GM19025 (cell line): ENCODE measurements around the gene HECTD2.
"Not testable (repeated sequence)": the region's sequence is repeated elsewhere in the genome, so short reads cannot be mapped to it uniquely, and the experiment has no call there.

Source experiments
- ATAC-seq: cut with Tn5 transposase; IDR thresholded peaks from one replicate; pipeline ENCODE4 v1.9.1; 2021; ENCODE audit warnings: mild to moderate bottlenecking, low read depth, moderate library complexity; ENCODE audit not compliant: unreplicated experiment

The HECTD2 gene

GRCh38 chr10:91528080-91528479 lies 117.9 kb downstream of the HECTD2 start:
- no peak for ATAC-seq

DNA sequence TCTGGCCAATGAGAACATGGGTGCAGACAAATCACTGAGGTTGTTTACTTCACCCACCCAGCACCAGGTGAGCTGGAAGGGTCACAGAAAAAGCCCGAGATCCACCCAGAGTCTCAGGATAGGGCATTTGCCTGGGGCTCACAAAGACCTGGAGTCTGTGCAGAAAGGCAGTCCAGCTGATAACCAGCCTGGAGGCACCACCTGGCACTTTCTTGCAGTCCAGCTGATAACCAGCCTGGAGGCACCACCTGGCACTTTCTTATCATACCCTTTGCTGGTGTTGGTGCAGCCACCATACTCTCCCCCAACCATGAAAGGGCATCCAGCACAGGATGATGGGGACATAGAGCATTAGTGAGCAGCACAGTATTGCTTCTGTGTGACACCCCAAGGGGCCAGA lies 118.6 kb downstream of the HECTD2 start:
- no peak for ATAC-seq

- ATAC-seq, result not testable (repeated sequence)
Measured at GRCh38 chr10:91534789-91535188, 124.6 kb downstream of the HECTD2 start.

DNA sequence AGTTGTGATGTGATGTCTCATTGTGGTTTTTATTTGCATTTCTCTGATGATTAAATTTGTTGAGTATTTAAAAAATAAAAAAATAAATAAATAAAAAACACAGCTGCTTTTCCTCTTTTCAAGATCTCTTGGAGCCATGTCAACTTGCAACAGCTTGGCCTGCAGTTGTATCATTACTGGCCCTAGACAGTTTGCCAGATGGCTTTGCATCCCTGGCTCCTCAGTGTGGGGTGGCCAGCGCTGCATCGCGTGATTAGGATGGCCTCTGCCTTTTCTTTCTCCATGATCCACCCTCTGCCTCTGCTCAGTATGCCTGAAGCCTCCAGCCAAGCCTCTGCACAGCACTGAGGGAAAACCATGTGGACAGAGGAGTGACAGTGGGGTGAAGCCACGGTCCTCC lies 126.0 kb downstream of the HECTD2 start:
- no peak for ATAC-seq

DNA sequence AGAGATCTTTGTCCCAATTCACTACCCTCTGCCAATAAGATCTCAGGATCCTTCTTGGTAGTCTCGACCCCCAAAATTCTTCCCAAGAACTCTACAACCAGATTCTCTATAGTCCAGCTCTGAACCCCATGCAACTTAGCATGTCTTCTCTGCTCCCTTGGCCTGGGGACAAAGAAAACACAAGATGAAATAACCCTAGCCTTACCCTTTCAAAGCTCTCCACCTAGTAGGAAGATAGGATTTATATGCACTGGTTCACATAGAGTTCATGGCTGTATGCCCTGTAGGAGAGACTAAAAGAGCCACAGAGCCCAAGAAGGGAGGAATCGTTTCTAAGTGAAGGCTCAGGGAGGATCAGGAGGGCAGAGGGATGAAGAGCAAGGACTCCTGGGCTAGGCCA lies 126.6 kb downstream of the HECTD2 start:
- ATAC-seq, result no peak

GRCh38 chr10:91537614-91538383 lies 127.7 kb downstream of the HECTD2 start:
- no peak for ATAC-seq

DNA sequence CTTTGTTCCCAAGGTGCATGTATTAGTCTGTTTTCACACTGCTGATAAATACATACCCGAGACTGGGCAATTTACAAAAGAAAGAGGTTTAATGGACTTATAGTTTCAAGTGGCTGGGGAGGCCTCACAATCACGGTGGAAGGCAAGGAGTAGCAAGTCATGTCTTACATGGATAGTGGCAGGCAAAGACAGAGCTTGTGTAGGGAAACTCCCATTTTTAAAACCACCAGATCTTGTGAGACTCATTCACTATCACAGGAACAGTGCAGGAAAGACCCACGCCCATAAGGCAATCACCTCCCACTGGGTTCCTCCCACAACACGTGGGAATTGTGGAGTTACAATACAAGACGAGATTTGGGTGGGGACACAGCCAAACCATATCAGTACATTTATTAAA lies 129.8 kb downstream of the HECTD2 start:
- ATAC-seq, result no peak

DNA sequence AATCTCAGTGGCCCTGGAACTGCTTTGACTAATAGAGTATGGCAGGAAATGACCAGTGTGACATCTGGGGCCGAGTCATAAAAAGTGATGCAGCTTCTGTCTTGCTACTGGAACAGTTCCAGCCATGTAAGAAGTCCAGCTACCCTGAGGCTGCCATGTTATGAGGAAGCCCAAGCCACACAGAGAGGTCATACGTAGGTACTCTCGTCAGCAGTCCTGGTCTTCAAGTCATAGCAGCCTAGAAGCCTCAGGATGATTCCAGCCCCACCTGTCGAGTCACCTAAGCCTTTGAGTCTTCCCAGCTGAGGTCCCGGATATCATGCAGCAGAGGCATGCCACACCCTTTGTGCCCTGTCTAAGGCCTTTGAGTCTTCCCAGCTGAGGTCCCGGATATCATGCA lies 130.6 kb downstream of the HECTD2 start:
- no peak for ATAC-seq

GRCh38 chr10:91541481-91541880 lies 131.3 kb downstream of the HECTD2 start:
- no peak for ATAC-seq

DNA sequence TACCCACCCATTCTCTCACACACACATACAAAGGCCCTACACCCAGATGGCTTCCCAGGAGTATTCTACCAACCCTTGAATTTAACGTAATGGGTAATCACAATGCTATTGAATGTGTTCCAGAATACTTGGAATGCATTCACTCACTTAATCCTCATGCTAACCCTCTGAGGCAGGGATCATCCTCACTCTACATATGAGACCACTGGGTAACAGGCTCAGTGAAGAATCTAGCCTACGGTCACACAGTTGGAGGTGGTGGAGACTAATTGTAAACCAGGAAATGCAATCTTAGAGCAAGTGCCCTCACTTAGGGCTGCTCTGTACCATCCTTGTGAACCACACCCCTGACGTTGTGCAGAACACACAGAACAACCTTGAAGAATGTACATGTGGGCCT lies 135.2 kb downstream of the HECTD2 start:
- no peak for ATAC-seq

DNA sequence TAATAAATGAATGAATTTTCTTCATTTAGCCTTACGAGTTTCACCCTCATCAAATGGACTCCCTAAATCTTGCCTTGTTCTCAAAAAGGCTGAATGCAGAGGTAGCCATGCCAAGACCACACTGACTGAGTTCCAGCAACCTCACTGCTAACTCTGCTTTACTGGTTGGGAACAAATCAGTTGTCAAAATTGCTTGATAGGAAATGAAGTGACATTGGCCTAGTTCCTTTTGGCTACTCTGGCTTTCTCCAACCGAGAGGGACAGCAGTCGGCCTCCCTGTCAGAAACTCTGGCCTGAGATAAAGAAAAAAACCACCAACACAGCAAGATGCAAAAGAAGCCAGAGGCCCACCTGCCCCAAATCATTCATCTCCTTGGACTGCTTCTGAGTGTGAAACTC lies 135.7 kb downstream of the HECTD2 start:
- ATAC-seq, result no peak

- ATAC-seq, result no peak
Measured at GRCh38 chr10:91549262-91549661, 139.1 kb downstream of the HECTD2 start.

DNA sequence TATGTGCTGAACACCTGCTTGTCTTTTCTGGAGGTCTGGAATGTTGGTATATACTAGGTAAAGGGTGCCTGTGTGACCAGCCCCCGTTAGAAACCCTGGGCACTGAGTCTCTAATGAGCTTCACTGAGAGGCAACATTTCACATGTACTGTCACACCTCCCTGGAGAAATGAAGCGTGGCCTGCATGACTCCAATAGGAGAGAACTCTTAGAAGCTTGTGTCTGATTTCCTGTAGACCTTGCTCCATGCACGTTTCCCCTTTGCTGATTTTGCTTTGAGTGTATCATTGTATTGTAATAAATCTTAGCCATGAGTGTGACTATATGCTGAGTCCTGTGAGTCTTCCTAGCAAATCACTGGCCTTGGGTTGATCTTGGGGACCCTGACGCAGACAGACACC lies 139.9 kb downstream of the HECTD2 start:
- no peak for ATAC-seq

DNA sequence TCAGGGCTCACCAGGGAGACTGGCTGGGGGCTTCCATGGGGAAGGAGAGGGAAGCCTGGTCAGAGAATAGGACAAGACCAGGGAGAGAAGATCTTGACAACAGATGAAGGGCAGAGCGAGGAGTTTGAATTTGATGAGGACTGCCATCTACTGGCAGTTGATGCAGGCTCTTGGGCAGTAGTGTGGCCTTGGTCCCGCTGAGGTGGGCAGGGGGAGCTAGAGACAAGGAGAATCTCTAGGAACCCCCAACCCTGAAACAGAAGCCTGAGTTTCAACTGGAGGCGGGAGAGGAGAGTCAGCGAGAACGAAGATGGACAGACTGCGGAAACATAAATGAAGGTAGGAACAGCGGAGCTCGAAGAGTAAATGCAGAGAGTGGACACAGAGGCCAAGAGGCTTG lies 141.7 kb downstream of the HECTD2 start:
- ATAC-seq, result no peak

DNA sequence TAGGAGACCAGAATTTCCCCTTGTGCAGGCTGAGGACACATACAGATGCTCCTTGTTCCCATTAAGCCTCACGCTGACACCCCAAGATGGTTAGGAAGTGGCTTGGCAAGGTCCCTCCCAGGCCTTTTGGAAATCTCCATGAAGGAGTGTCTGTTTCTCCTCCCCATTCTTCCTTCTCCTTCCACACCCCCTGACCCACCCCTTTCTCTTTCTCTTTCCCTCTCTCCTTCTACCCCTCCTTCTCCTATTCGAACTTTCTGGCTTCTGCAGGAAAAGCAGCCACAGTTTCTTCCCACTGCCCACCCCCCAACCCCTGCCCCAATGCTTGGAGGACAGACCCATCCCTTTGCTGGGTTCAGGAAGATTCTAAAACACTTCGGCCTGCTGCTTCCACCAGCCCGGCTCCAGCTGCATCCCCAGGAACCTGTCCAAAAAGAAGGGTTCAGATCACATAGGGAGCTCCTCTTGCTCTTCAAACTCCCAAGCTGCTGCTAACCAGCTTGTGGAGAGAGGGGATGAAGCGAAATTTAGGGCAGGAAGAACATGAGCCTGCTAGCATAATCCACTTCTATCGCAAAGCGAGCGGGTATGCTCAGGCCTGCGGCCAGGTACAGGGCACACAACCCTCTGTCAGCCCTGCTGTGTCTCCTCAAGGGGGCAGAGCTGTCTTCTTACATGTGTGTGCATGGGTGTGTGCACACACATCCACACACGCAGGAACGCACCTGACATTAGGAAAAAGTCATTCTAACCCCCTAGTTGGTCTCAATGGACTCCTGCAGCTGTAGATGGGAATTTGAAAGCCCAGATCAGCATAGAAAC lies 142.3 kb downstream of the HECTD2 start:
- ATAC-seq, result no peak

DNA sequence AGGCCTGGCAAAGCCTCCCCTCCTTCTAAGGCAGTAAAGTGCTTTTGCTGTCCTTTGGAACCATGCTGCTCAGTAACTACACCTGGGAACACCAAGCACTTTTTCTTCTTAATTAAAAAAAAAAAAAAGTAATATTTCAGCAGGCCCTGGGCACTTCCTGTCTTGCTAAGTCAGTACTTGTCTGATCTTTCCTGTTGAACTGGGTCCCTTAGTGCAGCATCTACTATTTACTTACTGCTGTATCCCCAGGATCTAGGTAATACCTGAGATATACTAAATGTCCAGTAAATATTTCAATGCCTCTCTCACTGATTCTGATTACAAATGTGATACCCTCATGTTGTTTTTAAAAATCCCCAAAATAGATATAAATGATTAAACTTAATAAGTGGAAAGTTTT lies 145.3 kb downstream of the HECTD2 start:
- ATAC-seq, result no peak

DNA sequence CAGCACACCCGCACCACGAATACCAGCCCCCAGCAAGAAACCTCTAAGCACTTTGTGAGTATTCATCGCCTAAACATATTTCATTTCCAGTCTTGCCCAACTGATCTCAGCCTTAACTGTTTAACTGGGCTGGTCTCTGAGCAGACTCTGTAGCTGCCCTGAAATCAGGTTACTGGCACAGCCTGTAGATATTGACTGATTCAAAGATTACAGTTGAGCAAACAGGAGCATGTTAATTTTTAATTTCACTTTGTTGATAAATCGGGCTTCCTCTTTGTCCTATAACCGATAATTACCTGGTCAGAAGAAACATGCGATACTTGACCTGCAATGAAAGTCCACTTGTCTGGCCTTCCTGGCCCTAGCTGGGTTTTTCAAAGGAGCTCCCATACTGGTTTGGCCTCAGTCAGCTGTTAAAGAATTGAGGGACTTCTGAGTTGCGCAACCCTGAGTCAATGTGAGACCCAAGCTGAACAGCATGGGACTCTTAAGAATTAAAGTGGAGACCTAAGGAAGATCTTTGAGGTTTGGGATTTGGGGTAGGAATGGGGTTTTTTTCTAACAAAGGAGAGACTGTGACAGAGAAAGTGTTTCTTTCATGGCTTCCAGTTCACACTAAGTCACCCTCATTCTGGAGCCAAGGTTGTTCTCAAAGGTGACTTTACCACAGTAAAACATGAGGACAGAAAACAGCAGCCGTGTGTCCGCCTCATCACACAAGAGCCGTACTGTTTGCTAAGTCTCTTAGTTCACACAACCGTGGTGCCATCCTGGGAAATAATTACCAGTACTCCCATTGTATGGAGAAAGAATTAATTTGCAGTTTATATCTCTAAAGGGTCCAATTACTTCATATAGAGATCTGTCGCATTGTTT lies 146.8 kb downstream of the HECTD2 start:
- no peak for ATAC-seq

DNA sequence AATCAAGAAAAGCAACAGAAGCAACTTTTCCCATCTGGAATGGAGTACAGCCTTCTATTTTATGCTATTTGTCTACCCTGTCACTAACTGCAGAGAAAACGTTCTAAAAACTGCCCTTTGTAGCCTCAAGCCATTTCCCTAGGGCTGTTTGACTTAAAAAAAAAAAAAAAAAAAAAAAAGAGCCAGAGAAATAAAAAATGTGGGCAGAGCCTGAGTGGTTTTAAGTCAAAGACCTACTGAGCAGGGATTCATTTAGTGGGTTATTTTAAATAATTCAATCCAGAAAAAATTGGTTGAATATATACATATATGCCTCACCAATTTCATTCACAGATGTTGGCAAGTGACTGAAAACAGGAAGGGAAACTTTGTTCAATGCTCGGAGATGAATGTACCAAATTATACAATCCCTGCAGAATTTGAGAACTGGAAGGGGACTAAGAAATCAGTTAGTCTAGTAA lies 147.5 kb downstream of the HECTD2 start:
- ATAC-seq, result no peak

DNA sequence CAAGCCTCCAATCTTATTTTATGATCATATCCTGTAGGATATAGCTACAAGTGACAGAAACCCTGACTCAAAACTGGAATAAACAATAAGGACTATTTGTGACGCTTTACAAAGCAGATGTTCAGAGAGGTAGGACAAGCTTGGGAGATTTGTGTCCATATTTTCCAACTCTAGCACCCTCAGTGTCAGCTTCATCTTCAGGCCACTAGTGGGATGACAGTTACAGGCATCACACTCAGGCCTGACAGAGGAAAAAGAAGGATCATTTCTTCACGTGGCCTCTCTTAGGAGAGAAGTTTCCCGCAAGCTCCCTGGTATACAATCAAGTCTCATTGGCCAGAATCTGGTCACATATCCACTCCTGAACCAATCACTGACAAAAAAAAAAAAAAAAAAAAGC lies 148.3 kb downstream of the HECTD2 start:
- ATAC-seq, result no peak

DNA sequence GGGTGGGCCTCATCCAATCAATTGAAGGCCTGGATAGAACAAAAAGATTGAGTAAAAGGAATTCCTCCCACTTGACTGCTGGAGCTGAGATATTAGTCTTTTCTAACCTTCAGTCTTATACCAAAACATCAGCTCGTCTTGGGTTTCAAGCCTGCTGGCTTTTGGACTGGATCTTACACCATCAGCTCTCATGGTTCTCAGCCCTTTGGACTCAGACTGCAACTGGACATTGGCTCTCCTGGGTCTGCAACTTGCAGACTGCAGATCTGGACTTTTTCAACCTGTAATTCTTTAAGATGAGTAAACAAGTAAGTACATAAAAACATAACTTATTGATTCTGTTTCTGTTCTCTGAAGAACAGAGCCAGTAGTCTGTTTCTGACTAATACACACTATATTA lies 149.0 kb downstream of the HECTD2 start:
- no peak for ATAC-seq

DNA sequence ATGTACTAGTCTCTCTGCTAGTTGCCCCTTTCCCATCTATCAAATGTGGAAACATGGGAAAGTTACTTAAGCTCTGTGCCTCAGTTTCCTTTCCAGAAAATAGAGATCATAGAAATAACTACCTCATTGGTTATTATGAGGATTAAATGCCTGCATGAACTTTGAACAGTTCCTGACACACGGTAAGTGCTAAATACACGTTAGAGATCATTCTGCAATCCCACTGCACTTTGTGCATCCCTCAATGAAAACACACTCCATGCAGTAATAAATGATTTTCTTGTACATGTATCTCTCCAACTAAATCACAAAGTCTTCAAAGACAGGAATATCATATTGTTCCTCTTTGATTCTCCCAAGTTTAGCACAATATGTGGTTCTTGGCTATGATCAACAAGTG lies 149.6 kb downstream of the HECTD2 start:
- no peak for ATAC-seq
